Ascending aorta (tissue), 2 donors: ENCODE data around the gene NAB1. TPM values are rescaled to one million over a fixed set of nuclear protein-coding genes. Genes with fewer than 3 reads are reported as not detected.

ENCODE experiments used
- DNase-seq, 2 donors: peaks; one replicate each; pipeline ENCODE4 v3.0.0-alpha.2; 2019; ENCODE audit warnings: low spot score in 2 of 2
- H3K27ac ChIP-seq, 2 donors: fragments of 200-600 bp; sonication (generic); one replicate each; pipeline ENCODE4 v1.5.1; 2016 to 2017; ENCODE audit warnings: mild to moderate bottlenecking in 1 of 2
- H3K27me3 ChIP-seq: fragments of 200-600 bp; sonication (generic); one replicate; pipeline ENCODE4 v1.5.1; 2017
- H3K36me3 ChIP-seq, 2 donors: fragments of 200-600 bp; sonication (generic); one replicate each; pipeline ENCODE4 v1.5.1; 2016
- H3K4me1 ChIP-seq, 2 donors: fragments of 200-600 bp; sonication (generic); one replicate each; pipeline ENCODE4 v1.5.1; 2016 to 2017; ENCODE audit warnings: mild to moderate bottlenecking in 1 of 2
- H3K4me3 ChIP-seq, 2 donors: fragments of 200-600 bp; sonication (generic); one replicate each; pipeline ENCODE4 v1.5.1; 2016 to 2017; ENCODE audit warnings: mild to moderate bottlenecking in 1 of 2
- H3K9me3 ChIP-seq, 2 donors: fragments of 200-600 bp; sonication (generic); one replicate each; pipeline ENCODE4 v1.5.1; 2016
- intact Hi-C: fragments of 100-400 bp; cut with DNase I; formaldehyde crosslinking; loops from one replicate; pipeline ENCODE4 v1.15.1; 2023
- total RNA-seq: library from RNA; depleted of rRNA; stranded (reverse); fragments of >200 nt; gene quantifications from one replicate; pipeline ENCODE4 v1.1.0, GENCODE V29; 2016
- TF ChIP-seq, protein P1 (sequence below), 3 experiments: fragments of 200-600 bp in 2 of 3; fragments of 450-650 bp in 1 of 3; sonication (generic) in 2 of 3; IDR thresholded peaks; one replicate each; pipeline ENCODE4 v1.5.1; 2016 to 2019; ENCODE audit warnings: antibody characterized with exemption in 3 of 3, mild to moderate bottlenecking in 1 of 3, moderate library complexity in 1 of 3

NAB1 gene
- total RNA-seq, 1 donor from 2014 or later = 63.2 TPM

GRCh38 chr2:190720691-190721090 is 71.8 kb downstream of the NAB1 start:
- Histone ChIP-seq H3K27me3 (no peaks in the 10 kb centered on the region), H3K36me3 (no peaks in the 10 kb centered on the region), H3K4me1 (peaks cover 0 to 7% of the 10 kb centered on the region in 2 donors), H3K27ac (no peak overlapping the region), H3K9me3 (no peaks in the 10 kb centered on the region), H3K4me3 (no peak overlapping the region)
- intact Hi-C loops = no loop called here
- TF ChIP-seq, protein P1, sequence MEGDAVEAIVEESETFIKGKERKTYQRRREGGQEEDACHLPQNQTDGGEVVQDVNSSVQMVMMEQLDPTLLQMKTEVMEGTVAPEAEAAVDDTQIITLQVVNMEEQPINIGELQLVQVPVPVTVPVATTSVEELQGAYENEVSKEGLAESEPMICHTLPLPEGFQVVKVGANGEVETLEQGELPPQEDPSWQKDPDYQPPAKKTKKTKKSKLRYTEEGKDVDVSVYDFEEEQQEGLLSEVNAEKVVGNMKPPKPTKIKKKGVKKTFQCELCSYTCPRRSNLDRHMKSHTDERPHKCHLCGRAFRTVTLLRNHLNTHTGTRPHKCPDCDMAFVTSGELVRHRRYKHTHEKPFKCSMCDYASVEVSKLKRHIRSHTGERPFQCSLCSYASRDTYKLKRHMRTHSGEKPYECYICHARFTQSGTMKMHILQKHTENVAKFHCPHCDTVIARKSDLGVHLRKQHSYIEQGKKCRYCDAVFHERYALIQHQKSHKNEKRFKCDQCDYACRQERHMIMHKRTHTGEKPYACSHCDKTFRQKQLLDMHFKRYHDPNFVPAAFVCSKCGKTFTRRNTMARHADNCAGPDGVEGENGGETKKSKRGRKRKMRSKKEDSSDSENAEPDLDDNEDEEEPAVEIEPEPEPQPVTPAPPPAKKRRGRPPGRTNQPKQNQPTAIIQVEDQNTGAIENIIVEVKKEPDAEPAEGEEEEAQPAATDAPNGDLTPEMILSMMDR (IDR thresholded peaks at IDR 0.05) = no peak
- DNase-seq = no peak

DNA sequence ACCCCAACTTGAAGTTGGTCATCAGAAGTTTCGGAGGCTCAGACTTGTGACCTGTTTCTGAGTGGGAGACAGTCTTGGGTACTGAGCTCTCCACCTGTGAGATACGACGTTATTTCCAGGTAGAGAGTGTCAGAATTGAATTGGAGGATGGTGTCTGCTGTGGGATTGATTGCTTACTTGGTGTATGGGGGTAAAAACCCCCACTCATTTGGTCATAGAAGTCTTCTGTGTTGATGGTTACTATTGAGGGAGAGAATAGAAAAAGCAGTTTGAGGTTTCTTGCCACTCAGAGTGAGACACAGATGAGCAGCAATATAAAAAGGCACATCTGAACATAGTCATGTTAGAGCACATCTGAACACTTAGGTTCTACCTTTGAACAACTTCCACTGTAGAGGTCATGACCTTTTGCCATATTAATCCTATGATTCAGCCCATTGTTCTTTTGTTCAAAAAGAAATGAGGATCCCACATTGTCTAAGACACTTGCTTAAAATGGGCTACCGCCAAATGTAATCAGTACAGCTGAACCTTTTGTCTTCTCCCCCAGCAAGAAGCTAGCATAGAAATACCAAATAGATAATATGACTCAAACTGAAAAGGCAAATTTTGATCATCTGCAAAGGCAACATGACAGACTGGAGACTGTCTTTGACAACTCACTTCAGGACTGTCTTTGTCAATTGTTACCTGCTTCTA is 73.3 kb downstream of the NAB1 start:
- TF ChIP-seq, protein P1 (IDR thresholded peaks at IDR 0.05) = no peak
- peaks cover 0 to 7% of the 10 kb centered on the region in 2 donors for H3K4me1 ChIP-seq

DNA sequence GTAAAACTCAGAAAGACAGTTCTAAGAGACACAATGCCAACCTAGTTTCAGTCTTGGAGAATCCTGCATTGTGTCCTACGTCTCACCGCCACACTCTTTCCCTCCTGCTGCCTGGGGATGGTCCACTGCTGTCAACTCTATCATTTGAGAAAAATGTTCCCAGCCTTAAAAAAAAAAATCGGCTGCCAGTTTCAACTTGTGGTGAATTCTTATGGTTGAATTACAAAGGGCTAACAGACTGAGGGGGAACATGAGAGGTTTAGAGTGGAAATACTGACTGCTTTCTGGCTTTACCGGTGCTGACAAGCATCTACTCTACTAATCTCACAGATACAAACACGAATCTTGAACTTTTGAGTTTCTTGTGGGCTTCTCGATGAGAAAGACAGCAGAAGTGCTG is 74.0 kb downstream of the NAB1 start:
- H3K27ac ChIP-seq = no peak overlapping the region
- no peaks in the 10 kb centered on the region for H3K9me3 ChIP-seq
- TF ChIP-seq, protein P1 (IDR thresholded peaks at IDR 0.05) = no peak
- no peaks in the 10 kb centered on the region for H3K36me3 ChIP-seq
- DNase-seq = no peak
- H3K4me1 ChIP-seq = peaks cover 0 to 7% of the 10 kb centered on the region in 2 donors
- intact Hi-C loops = no loop called here
- H3K4me3 ChIP-seq = no peak overlapping the region
- H3K27me3 ChIP-seq = no peaks in the 10 kb centered on the region

More for the DNA sequence above, 73.3 kb downstream of the NAB1 start:
- H3K4me3 ChIP-seq = no peak overlapping the region
- DNase-seq = no peak
- H3K9me3 ChIP-seq = no peaks in the 10 kb centered on the region
- H3K27me3 ChIP-seq = no peaks in the 10 kb centered on the region
- no peaks in the 10 kb centered on the region for H3K36me3 ChIP-seq
- H3K27ac ChIP-seq = no peak overlapping the region
- intact Hi-C loops = no loop called here

- intact Hi-C loops = no loop called here
- Histone ChIP-seq H3K27me3 (no peaks in the 10 kb centered on the region), H3K27ac (no peak overlapping the region), H3K4me1 (peaks cover 0 to 7% of the 10 kb centered on the region in 2 donors), H3K4me3 (no peak overlapping the region), H3K36me3 (no peaks in the 10 kb centered on the region), H3K9me3 (no peaks in the 10 kb centered on the region)
- DNase-seq = no peak
- TF ChIP-seq, protein P1 (IDR thresholded peaks at IDR 0.05) = no peak
Measured at GRCh38 chr2:190723397-190724090, 74.7 kb downstream of the NAB1 start.

- H3K36me3 ChIP-seq = no peaks in the 10 kb centered on the region
- H3K9me3 ChIP-seq = no peaks in the 10 kb centered on the region
- no peak overlapping the region for H3K27ac ChIP-seq
- peaks cover 0 to 7% of the 10 kb centered on the region in 2 donors for H3K4me1 ChIP-seq
- intact Hi-C loops = no loop called here
- H3K27me3 ChIP-seq = no peaks in the 10 kb centered on the region
- no peak overlapping the region for H3K4me3 ChIP-seq
- TF ChIP-seq, protein P1 (IDR thresholded peaks at IDR 0.05) = no peak
- DNase-seq = no peak
Measured at GRCh38 chr2:190726255-190726654, 77.4 kb downstream of the NAB1 start.
